SKM-1 treated with dmso at 0.1 percent for 144 hours (cell line): ENCODE results near the gene RIPPLY1.
"Not testable (repeated sequence)": the region's sequence is repeated elsewhere in the genome, so short reads cannot be mapped to it uniquely, and the experiment has no call there.

Experiments used
- DNase-seq: peaks from one replicate; lab custom pipeline; 2025; ENCODE audit not compliant: unreplicated experiment; lab: John Stamatoyannopoulos, UW

The RIPPLY1 gene

GRCh38 chrX:106912864-106913263 is 9.7 kb upstream of the RIPPLY1 start:
- no peak for DNase-seq

GRCh38 chrX:106906361-106906760 is 3.2 kb upstream of the RIPPLY1 start:
- DNase-seq, result no peak

- DNase-seq, result no peak
Measured at GRCh38 chrX:106905064-106905708, 2.0 kb upstream of the RIPPLY1 start.

GRCh38 chrX:106903856-106904528 is 851 bp upstream of the RIPPLY1 start:
- DNase-seq, result no peak

GRCh38 chrX:106902684-106903083 is 457 bp downstream of the RIPPLY1 start:
- no peak for DNase-seq

GRCh38 chrX:106901781-106902219 is 1.3 kb downstream of the RIPPLY1 start:
- DNase-seq, result no peak

GRCh38 chrX:106901341-106901740 is 1.8 kb downstream of the RIPPLY1 start:
- DNase-seq, result no peak

GRCh38 chrX:106899841-106900240 is 3.3 kb downstream of the RIPPLY1 start:
- no peak for DNase-seq

GRCh38 chrX:106899276-106899675 is 3.9 kb downstream of the RIPPLY1 start:
- DNase-seq, result no peak

- DNase-seq, result peak; percentile 8
Measured at GRCh38 chrX:106898462-106898861, 4.7 kb downstream of the RIPPLY1 start.

- no peak for DNase-seq
Measured at GRCh38 chrX:106897259-106897658, 5.9 kb downstream of the RIPPLY1 start.

- DNase-seq, result no peak
Measured at GRCh38 chrX:106894978-106895452, 8.1 kb downstream of the RIPPLY1 start.

GRCh38 chrX:106894392-106894909 is 8.7 kb downstream of the RIPPLY1 start:
- no peak for DNase-seq

- no peak for DNase-seq
Measured at GRCh38 chrX:106891762-106892460, 11.2 kb downstream of the RIPPLY1 start.

- DNase-seq, result no peak
Measured at GRCh38 chrX:106889468-106889867, 13.7 kb downstream of the RIPPLY1 start.

GRCh38 chrX:106875151-106875550 is 28.0 kb downstream of the RIPPLY1 start:
- DNase-seq, result no peak

- peak; percentile 17 for DNase-seq
Measured at GRCh38 chrX:106874075-106874474, 29.1 kb downstream of the RIPPLY1 start.

- DNase-seq, result not testable (repeated sequence)
Measured at GRCh38 chrX:106872796-106873195, 30.3 kb downstream of the RIPPLY1 start.

- DNase-seq, result no peak
Measured at GRCh38 chrX:106863697-106864096, 39.4 kb downstream of the RIPPLY1 start.

GRCh38 chrX:106862972-106863688 is 40.0 kb downstream of the RIPPLY1 start:
- no peak for DNase-seq
